Keratinocyte (primary cell): Measurements from ENCODE around the gene DPEP2. TPM values are rescaled to one million over a fixed set of nuclear protein-coding genes. Genes with fewer than 3 reads are reported as not detected.
"Not testable (repeated sequence)": the region's sequence is repeated elsewhere in the genome, so short reads cannot be mapped to it uniquely, and the experiment has no call there.

Source experiments
- DNase-seq: peaks from one replicate; pipeline ENCODE4 v3.0.0-alpha.2; 2011; ENCODE audit warnings: low read depth, missing footprints, low spot score
- FAIRE-seq: peaks from 2 replicates; lab custom pipeline; 2011; peaks lifted over from hg19 to GRCh38; lab: Jason Lieb, UNC
- H2AFZ ChIP-seq: 2 replicates; pipeline ENCODE4 v1.6.0; 2012; ENCODE audit warnings: low read length, control low read depth, inconsistent platforms; ENCODE audit not compliant: control insufficient read depth
- H3K27ac ChIP-seq: 2 replicates; pipeline ENCODE4 v1.5.1; 2011; ENCODE audit warnings: low read length; ENCODE audit not compliant: control insufficient read depth, insufficient read depth
- H3K27me3 ChIP-seq: 3 replicates; pipeline ENCODE4 v1.6.0; 2011; ENCODE audit warnings: low read length; ENCODE audit not compliant: control insufficient read depth, insufficient read depth; ENCODE audit errors: extremely low read depth
- H3K36me3 ChIP-seq, 2 experiments: 2 replicates in 1 of 2; 3 replicates in 1 of 2; pipeline ENCODE4 v1.5.1; 2011; ENCODE audit warnings: low read length in 2 of 2, mild to moderate bottlenecking in 1 of 2; ENCODE audit not compliant: control insufficient read depth in 2 of 2, insufficient read depth in 2 of 2; ENCODE audit errors: extremely low read depth in 1 of 2
- H3K4me1 ChIP-seq: 3 replicates; pipeline ENCODE4 v1.5.1; 2011; ENCODE audit warnings: low read length; ENCODE audit not compliant: control insufficient read depth, insufficient read depth; ENCODE audit errors: extremely low read depth
- H3K4me2 ChIP-seq: 3 replicates; pipeline ENCODE4 v1.6.0; 2011; ENCODE audit warnings: low read depth, low read length; ENCODE audit not compliant: control insufficient read depth, insufficient read depth; ENCODE audit errors: extremely low read depth
- H3K4me3 ChIP-seq, 3 experiments: fragments of 200-600 bp in 1 of 3; sonication (generic) in 1 of 3; 2 replicates in 2 of 3; 3 replicates in 1 of 3; pipeline ENCODE4 v1.5.1; 2011 to 2016; ENCODE audit warnings: low read length in 3 of 3, mild to moderate bottlenecking in 3 of 3, control low read depth in 2 of 3, inconsistent platforms in 1 of 3, low read depth in 1 of 3, mixed read lengths in 1 of 3, mixed run types in 1 of 3, moderate library complexity in 1 of 3; ENCODE audit not compliant: control insufficient read depth in 2 of 3, insufficient read depth in 2 of 3; ENCODE audit errors: extremely low read depth in 1 of 3
- H3K79me2 ChIP-seq: 2 replicates; pipeline ENCODE4 v1.6.0; 2012; ENCODE audit warnings: low read length; ENCODE audit not compliant: control insufficient read depth, insufficient read depth
- H3K9ac ChIP-seq: 3 replicates; pipeline ENCODE4 v1.6.0; 2011; ENCODE audit warnings: low read length; ENCODE audit not compliant: control insufficient read depth, insufficient read depth; ENCODE audit errors: extremely low read depth
- H3K9me1 ChIP-seq: 3 replicates; pipeline ENCODE4 v1.6.0; 2011; ENCODE audit warnings: low read length; ENCODE audit not compliant: control insufficient read depth, insufficient read depth; ENCODE audit errors: extremely low read depth
- H3K9me3 ChIP-seq: 2 replicates; pipeline ENCODE4 v1.5.1; 2012; ENCODE audit warnings: low read depth, low read length; ENCODE audit not compliant: control insufficient read depth
- H4K20me1 ChIP-seq: 3 replicates; pipeline ENCODE4 v1.6.0; 2011; ENCODE audit warnings: low read length; ENCODE audit not compliant: control insufficient read depth, insufficient read depth; ENCODE audit errors: extremely low read depth
- CTCF ChIP-seq, 3 experiments: IDR thresholded peaks in 1 of 3; conservative IDR thresholded peaks in 1 of 3; optimal IDR thresholded peaks in 1 of 3; 2 replicates in 2 of 3; 3 replicates in 1 of 3; pipeline versions ENCODE3 to v1.5.1; 2011; ENCODE audit warnings: low read length in 3 of 3, mild to moderate bottlenecking in 3 of 3, moderate library complexity in 2 of 3, control low read depth in 1 of 3, inconsistent platforms in 1 of 3; ENCODE audit not compliant: insufficient read depth in 2 of 3; ENCODE audit errors: extremely low read depth in 1 of 3
- EZH2 ChIP-seq: IDR thresholded peaks from one replicate; pipeline ENCODE4 v1.6.1; 2012; ENCODE audit warnings: inconsistent platforms, mild to moderate bottlenecking, low read length, moderate library complexity
- dilution Hi-C: fragments of 300-500 bp; cut with MboI; formaldehyde crosslinking; loops from one replicate; pipeline ENCODE4 v1.7.0; 2020; ENCODE audit warnings: low sequenced_read_pairs; ENCODE audit not compliant: extremely low pct_ligation_motif_present
- polyA plus RNA-seq, 5 experiments: library from polyadenylated mRNA; depleted of rRNA in 3 of 5; stranded (reverse) in 3 of 5; stranded (forward) in 1 of 5; unstranded in 1 of 5; fragments of >200 nt; gene quantifications; 1 replicate in 1 of 5; 2 replicates in 3 of 5; 3 replicates in 1 of 5; pipeline versions ENCODE4 v1.2.1 to v1.2.3, GENCODE V29; 2011 to 2012; ENCODE audit warnings: missing spikeins in 2 of 5, low read depth in 1 of 5, low replicate concordance in 1 of 5

DPEP2 gene
- polyA plus RNA-seq, 1 donor (not counting 4 experiments of a cell fraction or from before 2014, with no cell fraction given), result not detected

GRCh38 chr16:67999985-68000384, 701 bp upstream of the DPEP2 start:
- no peaks in the 10 kb centered on the region for H3K9me3 ChIP-seq
- FAIRE-seq (no peak), DNase-seq (no peak)
- no peaks in the 10 kb centered on the region for H3K9me1 ChIP-seq
- H3K4me3 ChIP-seq, result no peak overlapping the region
- TF ChIP-seq EZH2, result no peak
- no peak for TF ChIP-seq CTCF (optimal IDR thresholded peaks at IDR 0.05 in 1 of 3, IDR thresholded peaks at IDR 0.05 in 1 of 3, conservative IDR thresholded peaks at IDR 0.05 in 1 of 3; ENCODE audit: extremely low read depth in 1 of 3, insufficient read depth in 2 of 3, low read length in 3 of 3)
- no peaks in the 10 kb centered on the region for H3K79me2 ChIP-seq
- H3K27me3 ChIP-seq, result no peaks in the 10 kb centered on the region
- H3K4me1 ChIP-seq, result peaks cover 7% of the 10 kb centered on the region
- H4K20me1 ChIP-seq, result no peaks in the 10 kb centered on the region
- dilution Hi-C loops, result no loop called here
- H3K9ac ChIP-seq, result no peak overlapping the region
- H3K4me2 ChIP-seq, result no peak overlapping the region
- no peak overlapping the region for H2AFZ ChIP-seq
- H3K27ac ChIP-seq, result no peak overlapping the region
- no peaks in the 10 kb centered on the region for H3K36me3 ChIP-seq

- H3K27ac ChIP-seq, H3K4me1 ChIP-seq, DNase-seq, H3K27me3 ChIP-seq, H3K79me2 ChIP-seq, H3K9me3 ChIP-seq, FAIRE-seq, H3K36me3 ChIP-seq, H3K4me2 ChIP-seq, H4K20me1 ChIP-seq, H3K4me3 ChIP-seq, H2AFZ ChIP-seq, H3K9me1 ChIP-seq, H3K9ac ChIP-seq, dilution Hi-C loops: not testable (repeated sequence)
Observed at GRCh38 chr16:67998231-67998778, 979 bp downstream of the DPEP2 start.

- H3K79me2 ChIP-seq, result no peaks in the 10 kb centered on the region
- H3K9me1 ChIP-seq, result no peaks in the 10 kb centered on the region
- no peak overlapping the region for H3K9ac ChIP-seq
- no peak for TF ChIP-seq CTCF (optimal IDR thresholded peaks at IDR 0.05 in 1 of 3, IDR thresholded peaks at IDR 0.05 in 1 of 3, conservative IDR thresholded peaks at IDR 0.05 in 1 of 3; ENCODE audit: extremely low read depth in 1 of 3, insufficient read depth in 2 of 3, low read length in 3 of 3)
- TF ChIP-seq EZH2, result no peak
- no peak overlapping the region for H3K4me3 ChIP-seq
- peaks cover 7% of the 10 kb centered on the region for H3K4me1 ChIP-seq
- no peak overlapping the region for H3K4me2 ChIP-seq
- dilution Hi-C loops, result no loop called here
- DNase-seq (no peak), FAIRE-seq (no peak)
- H3K9me3 ChIP-seq, result no peaks in the 10 kb centered on the region
- H3K27ac ChIP-seq, result no peak overlapping the region
- no peaks in the 10 kb centered on the region for H3K27me3 ChIP-seq
- H2AFZ ChIP-seq, result no peak overlapping the region
- H3K36me3 ChIP-seq, result no peaks in the 10 kb centered on the region
- H4K20me1 ChIP-seq, result no peaks in the 10 kb centered on the region
Observed at GRCh38 chr16:67996666-67997065, 2.6 kb downstream of the DPEP2 start.
